Endodermal cell (in vitro differentiated cells): ENCODE measurements around the gene SAA1. TPM values are rescaled to one million over a fixed set of nuclear protein-coding genes. Genes with fewer than 3 reads are reported as not detected.
"Not testable (repeated sequence)": the region's sequence is repeated elsewhere in the genome, so short reads cannot be mapped to it uniquely, and the experiment has no call there.

Experiments used
- DNase-seq: peaks from one replicate; pipeline ENCODE4 v3.0.0-alpha.2; 2017
- H3K27ac ChIP-seq: 2 replicates; pipeline ENCODE4 v1.5.1; 2013; ENCODE audit warnings: mild to moderate bottlenecking, low read depth, low read length, moderate library complexity
- H3K27me3 ChIP-seq: 2 replicates; pipeline ENCODE4 v1.6.1; 2013; ENCODE audit warnings: mild to moderate bottlenecking, low read length, moderate library complexity; ENCODE audit not compliant: insufficient read depth, control insufficient read depth, poor library complexity, severe bottlenecking
- H3K36me3 ChIP-seq: 2 replicates; pipeline ENCODE4 v1.7.0; 2013; ENCODE audit warnings: mild to moderate bottlenecking, low read length, moderate library complexity; ENCODE audit not compliant: control insufficient read depth, insufficient read depth
- H3K4me1 ChIP-seq: one replicate; pipeline ENCODE4 v1.7.0; 2013; ENCODE audit warnings: low read length; ENCODE audit not compliant: control insufficient read depth, insufficient read depth
- H3K4me3 ChIP-seq: 2 replicates; pipeline ENCODE4 v1.5.1; 2013; ENCODE audit warnings: mild to moderate bottlenecking, low read length, moderate library complexity
- H3K9ac ChIP-seq: 2 replicates; pipeline ENCODE4 v1.6.1; 2013; ENCODE audit warnings: mild to moderate bottlenecking, low read length, moderate library complexity; ENCODE audit not compliant: poor library complexity, severe bottlenecking; ENCODE audit errors: extremely low read depth
- H3K9me3 ChIP-seq: 2 replicates; pipeline ENCODE4 v1.6.1; 2013; ENCODE audit warnings: mild to moderate bottlenecking, low read length, moderate library complexity; ENCODE audit not compliant: control insufficient read depth
- H3K27ac Mint-ChIP-seq: 2 replicates; pipeline ENCODE4 v1.8.0; 2020; ENCODE audit warnings: mixed read lengths
- H3K27me3 Mint-ChIP-seq: 2 replicates; pipeline ENCODE4 v1.8.0; 2021; ENCODE audit warnings: mild to moderate bottlenecking, mixed read lengths; ENCODE audit not compliant: insufficient read depth
- H3K36me3 Mint-ChIP-seq: 2 replicates; pipeline ENCODE4 v1.8.0; 2020; ENCODE audit warnings: low read depth, mixed read lengths
- H3K4me1 Mint-ChIP-seq: 2 replicates; pipeline ENCODE4 v1.8.0; 2020; ENCODE audit warnings: mixed read lengths
- H3K4me3 Mint-ChIP-seq: 2 replicates; pipeline ENCODE4 v1.8.0; 2020; ENCODE audit warnings: mild to moderate bottlenecking, moderate library complexity, mixed read lengths
- H3K9me3 Mint-ChIP-seq: 2 replicates; pipeline ENCODE4 v1.8.0; 2020; ENCODE audit warnings: mild to moderate bottlenecking, mixed read lengths
- WGBS, 2 experiments: methylation state at CpG; one replicate each; pipeline versions ENCODE4 v1.1.5 to v1.1.7; 2013; ENCODE audit warnings: missing lambda C conversion rate in 2 of 2, mixed read lengths in 1 of 2; ENCODE audit not compliant: insufficient coverage in 1 of 2, insufficient read length in 1 of 2; 5-methylcytosine and 5-hydroxymethylcytosine counted together
- total RNA-seq, 2 donors: library from RNA; stranded (reverse); fragmentation: NEBNext Ultra II Directional in 1 of 2; extraction: Animal tissue kit (Norgen Biotek cat#: 25700) in 1 of 2; gene quantifications; 2 replicates in 1 of 2; 3 replicates in 1 of 2; pipeline ENCODE4 v1.2.1, GENCODE V29; 2021
- TF ChIP-seq, protein P1 (sequence below): fragments of 200-600 bp; sonication (generic); conservative IDR thresholded peaks from 2 replicates; pipeline ENCODE4 v1.5.0; 2021; ENCODE audit warnings: antibody characterized with exemption, mild to moderate bottlenecking

SAA1 gene
- total RNA-seq, 2 donors from 2014 or later = not detected

DNA sequence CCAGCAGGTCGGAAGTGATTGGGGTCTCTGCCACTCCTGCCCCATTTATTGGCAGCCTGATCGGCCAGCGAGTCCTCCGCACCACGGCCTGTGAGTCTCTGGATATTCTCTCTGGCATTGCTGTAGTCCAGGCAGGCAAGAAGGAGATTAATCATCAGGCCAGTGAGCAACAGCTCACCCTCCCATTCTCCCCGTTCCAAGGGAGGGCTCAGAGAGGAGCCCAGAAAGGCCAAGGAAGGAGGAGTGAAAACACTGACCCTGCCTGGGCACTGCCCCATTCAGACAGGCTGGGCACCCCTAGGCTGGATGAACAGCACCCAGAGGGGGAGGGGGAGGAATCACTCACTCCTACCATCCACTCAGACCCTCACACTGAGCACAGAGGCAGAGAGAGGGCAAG lies 20.7 kb upstream of the SAA1 start:
- Mint-ChIP-seq H3K4me3 (no peak overlapping the region), H3K27ac (no peak overlapping the region), H3K4me1 (peaks cover 3% of the 10 kb centered on the region), H3K9me3 (peaks cover 4% of the 10 kb centered on the region), H3K27me3 (peaks cover 15% of the 10 kb centered on the region), H3K36me3 (no peaks in the 10 kb centered on the region)
- Histone ChIP-seq H3K9ac (no peak overlapping the region), H3K9me3 (no peaks in the 10 kb centered on the region), H3K27ac (no peak overlapping the region), H3K4me1 (no peaks in the 10 kb centered on the region), H3K27me3 (no peaks in the 10 kb centered on the region), H3K36me3 (no peaks in the 10 kb centered on the region), H3K4me3 (no peak overlapping the region)
- TF ChIP-seq, protein P1, sequence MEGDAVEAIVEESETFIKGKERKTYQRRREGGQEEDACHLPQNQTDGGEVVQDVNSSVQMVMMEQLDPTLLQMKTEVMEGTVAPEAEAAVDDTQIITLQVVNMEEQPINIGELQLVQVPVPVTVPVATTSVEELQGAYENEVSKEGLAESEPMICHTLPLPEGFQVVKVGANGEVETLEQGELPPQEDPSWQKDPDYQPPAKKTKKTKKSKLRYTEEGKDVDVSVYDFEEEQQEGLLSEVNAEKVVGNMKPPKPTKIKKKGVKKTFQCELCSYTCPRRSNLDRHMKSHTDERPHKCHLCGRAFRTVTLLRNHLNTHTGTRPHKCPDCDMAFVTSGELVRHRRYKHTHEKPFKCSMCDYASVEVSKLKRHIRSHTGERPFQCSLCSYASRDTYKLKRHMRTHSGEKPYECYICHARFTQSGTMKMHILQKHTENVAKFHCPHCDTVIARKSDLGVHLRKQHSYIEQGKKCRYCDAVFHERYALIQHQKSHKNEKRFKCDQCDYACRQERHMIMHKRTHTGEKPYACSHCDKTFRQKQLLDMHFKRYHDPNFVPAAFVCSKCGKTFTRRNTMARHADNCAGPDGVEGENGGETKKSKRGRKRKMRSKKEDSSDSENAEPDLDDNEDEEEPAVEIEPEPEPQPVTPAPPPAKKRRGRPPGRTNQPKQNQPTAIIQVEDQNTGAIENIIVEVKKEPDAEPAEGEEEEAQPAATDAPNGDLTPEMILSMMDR = no peak
- WGBS, 2 experiments = 0 to 75% methylated on average over 1 to 6 of the region's 6 CpGs
- DNase-seq = no peak

DNA sequence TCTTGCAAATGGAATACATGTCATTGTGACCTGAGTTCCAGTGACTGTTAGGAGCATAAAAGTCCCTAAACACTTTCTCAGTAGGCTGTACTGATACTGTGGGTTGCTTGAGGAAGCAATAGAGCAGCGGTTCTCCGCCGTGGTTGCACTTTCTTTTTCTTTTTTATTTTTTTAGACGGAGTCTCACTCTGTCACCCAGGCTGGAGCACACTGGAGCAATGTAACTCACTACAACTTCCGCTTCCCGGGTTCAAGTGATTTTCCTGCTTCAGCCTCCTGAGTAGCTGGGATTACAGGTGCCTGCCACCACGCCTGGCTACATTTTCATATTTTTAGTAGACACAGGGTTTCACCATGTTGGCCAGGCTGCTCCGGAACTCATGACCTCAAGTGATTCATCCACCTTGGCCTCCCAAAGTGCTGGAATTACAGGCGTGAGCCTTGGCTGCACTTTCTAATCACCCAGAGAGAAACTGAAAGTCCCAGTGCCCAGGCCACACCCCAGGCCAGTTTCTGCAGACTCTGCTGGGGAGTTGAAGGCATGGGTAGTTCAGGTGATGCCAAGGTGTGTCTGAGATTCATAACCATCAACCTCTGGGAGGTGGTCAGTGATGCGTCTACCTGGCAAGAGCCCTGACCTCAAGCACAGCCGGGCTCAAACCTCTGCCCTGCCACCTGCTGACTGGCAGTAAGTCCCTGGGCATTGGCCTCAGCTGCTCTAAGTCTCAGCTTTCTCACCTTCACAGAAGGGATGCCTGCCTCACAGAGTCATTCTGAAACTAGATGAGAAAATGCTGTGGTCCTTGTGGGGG lies 19.5 kb upstream of the SAA1 start:
- H3K4me3 ChIP-seq, H3K9me3 Mint-ChIP-seq, DNase-seq, H3K4me1 Mint-ChIP-seq, H3K36me3 ChIP-seq, H3K27me3 ChIP-seq, H3K9me3 ChIP-seq, H3K27ac Mint-ChIP-seq, H3K4me3 Mint-ChIP-seq, H3K36me3 Mint-ChIP-seq, H3K27ac ChIP-seq, H3K4me1 ChIP-seq, H3K9ac ChIP-seq: not testable (repeated sequence)
- peaks cover 12% of the 10 kb centered on the region for H3K27me3 Mint-ChIP-seq
- WGBS, 2 experiments = 85 to 93% methylated on average over 7 to 10 of the region's 11 CpGs

DNA sequence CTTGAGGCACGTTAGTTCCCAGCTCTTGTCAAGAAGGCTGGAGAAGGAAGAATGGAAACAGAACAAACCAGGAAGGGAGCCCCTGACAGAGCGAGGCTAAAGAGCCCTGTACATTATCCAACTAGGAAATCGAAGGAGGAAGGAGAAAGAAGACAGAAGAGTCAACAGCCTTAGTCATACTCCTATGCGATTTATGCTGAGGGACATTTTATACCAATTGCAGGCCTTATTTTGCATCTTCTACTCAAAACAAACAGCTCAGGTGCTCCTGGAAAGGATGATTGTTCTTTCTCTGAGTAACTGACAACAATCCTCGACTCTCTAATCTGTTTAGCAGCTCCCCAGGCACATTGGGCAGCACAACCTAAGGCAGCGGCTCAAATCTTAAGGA lies 18.9 kb upstream of the SAA1 start:
- not testable (repeated sequence) for H3K27me3 ChIP-seq, DNase-seq, H3K9me3 ChIP-seq, H3K4me3 ChIP-seq, H3K9ac ChIP-seq, H3K4me1 ChIP-seq, H3K4me1 Mint-ChIP-seq, H3K9me3 Mint-ChIP-seq, H3K36me3 Mint-ChIP-seq, H3K27ac Mint-ChIP-seq, H3K4me3 Mint-ChIP-seq, H3K36me3 ChIP-seq, H3K27ac ChIP-seq
- WGBS, 2 experiments = no CpG with 5 or more reads among the region's 6 CpGs
- H3K27me3 Mint-ChIP-seq = peaks cover 12% of the 10 kb centered on the region

DNA sequence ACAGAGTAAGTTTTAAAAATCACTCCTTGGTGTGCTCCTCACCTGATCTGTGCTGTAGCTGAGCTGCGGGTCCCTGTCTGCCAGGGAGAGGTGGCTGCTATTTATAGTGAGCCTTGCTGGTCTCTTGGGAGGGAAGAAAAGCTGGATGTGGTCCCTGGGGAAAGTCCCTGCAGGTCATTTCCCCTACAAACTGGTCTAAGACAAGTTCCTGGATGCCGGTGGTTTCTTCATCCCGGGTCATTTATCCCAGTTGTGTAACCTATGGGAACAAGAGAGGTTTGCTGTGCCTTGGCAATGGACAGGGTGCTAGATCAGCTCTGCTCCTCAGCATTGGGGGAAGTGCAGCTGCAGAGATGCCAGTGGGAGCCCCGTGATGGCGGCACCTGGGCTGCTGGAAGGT lies 17.5 kb upstream of the SAA1 start, which contains the start of gene SAA2:
Gene SAA2, minus strand, starts transcription at position 108 of the 400 bp plus-strand sequence. CDS start 657 bp downstream, outside the sequence.
- Mint-ChIP-seq H3K27ac (no peak within 1 kb of the TSS), H3K27me3 (peaks cover 14% of the 10 kb centered on the region), H3K9me3 (peaks cover 2% of the 10 kb centered on the region), H3K36me3 (no peaks in the 10 kb centered on the region), H3K4me3 (no peak within 1 kb of the TSS), H3K4me1 (peaks cover 3% of the 10 kb centered on the region)
- TF ChIP-seq, protein P1 = no peak
- no peak for DNase-seq
- no peaks in the 10 kb centered on the region for H3K36me3 ChIP-seq
- H3K9ac ChIP-seq = no peak within 1 kb of the TSS
- no peak within 1 kb of the TSS for H3K27ac ChIP-seq
- H3K4me3 ChIP-seq = no peak within 1 kb of the TSS
- H3K9me3 ChIP-seq = no peaks in the 10 kb centered on the region
- WGBS, 2 experiments = 90 to 93% methylated on average over 3 to 5 of the region's 5 CpGs
- no peaks in the 10 kb centered on the region for H3K27me3 ChIP-seq
- H3K4me1 ChIP-seq = no peaks in the 10 kb centered on the region
